Glomerular visceral epithelial cell (primary cell): Measurements from ENCODE around the gene PSMB1.
A peak's percentile ranks its signal among the peaks of the same experiment; 100 is the strongest.
"Not testable (repeated sequence)": the region's sequence is repeated elsewhere in the genome, so short reads cannot be mapped to it uniquely, and the experiment has no call there.

ENCODE experiments used
- DNase-seq: peaks from one replicate; pipeline ENCODE4 v3.0.0-alpha.2; 2016; ENCODE audit errors: extremely low spot score

The PSMB1 gene

GRCh38 chr6:170535004-170535403 is 18.1 kb downstream of the PSMB1 start:
- no peak for DNase-seq

DNA sequence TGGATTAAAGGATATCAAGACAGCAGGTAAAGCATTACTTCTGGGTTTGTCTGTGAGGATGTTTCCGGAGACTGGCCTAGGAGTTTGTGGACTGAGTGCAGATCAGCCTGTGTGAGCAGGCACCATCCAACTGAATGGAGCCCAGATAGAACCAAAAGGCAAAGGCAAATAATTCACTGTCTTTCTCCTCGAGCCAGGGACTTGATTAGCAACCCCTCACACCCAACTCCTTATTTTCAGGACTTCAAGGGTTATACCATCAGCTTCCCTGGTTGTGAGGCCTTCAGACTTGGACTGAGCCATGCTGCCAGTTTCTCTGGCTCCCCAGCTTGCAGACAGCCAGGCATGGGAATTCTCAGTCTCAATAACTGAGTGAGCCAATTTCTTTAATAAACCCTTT is 19.3 kb downstream of the PSMB1 start:
- DNase-seq, result no peak

DNA sequence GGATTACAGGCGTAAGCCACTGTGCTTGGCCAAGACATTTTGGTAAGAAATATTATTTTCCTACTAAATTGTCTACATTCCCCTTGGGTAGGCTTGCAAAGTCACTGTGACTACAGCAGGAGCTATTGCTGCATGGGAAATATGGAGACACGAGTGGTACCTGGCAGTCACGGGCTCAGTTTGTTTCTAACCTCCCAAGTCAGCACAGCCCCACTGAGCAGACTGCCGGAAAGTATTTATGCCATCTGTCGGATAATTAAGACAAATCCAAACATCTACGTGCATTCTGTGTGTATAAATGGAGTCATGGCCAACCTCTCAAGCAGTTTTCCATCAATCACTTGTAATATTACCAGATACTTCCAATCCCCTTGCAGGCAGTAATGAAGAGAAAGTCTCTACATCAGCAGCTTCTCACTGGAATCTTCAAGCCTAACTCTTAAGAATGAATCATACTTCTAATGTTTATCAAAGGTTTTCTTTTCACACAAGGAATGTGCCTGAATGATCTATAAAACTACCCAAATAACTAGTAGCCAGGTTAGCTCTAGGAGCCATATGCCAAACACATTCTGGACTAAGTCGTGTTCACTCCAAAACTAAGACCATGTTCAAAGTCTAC is 20.1 kb downstream of the PSMB1 start:
- no peak for DNase-seq

- peak; percentile 73 for DNase-seq
These were observed 23.2 kb downstream of the PSMB1 start for GRCh38 chr6:170529839-170530469.

GRCh38 chr6:170527995-170528394 is 25.1 kb downstream of the PSMB1 start:
- not testable (repeated sequence) for DNase-seq

DNA sequence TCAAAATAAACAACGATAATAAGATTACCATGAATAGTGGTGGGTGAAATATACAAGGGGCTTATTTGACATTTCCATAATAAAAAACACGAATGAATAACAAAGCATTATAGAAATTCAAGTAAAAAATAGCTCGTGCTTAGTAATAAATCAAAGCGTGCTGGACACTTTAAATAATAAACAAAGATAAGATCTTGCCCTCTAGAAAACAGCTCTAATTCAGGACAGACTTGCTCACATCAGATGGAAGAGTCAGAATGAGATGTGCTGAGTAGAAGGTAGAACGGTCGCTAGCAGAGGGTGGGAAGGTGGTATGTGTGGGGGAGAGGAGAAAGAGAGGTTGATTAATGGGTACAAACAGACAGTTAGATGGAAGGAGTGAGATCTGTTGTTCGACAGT is 27.3 kb downstream of the PSMB1 start:
- DNase-seq, result no peak

GRCh38 chr6:170524172-170524502 is 29.0 kb downstream of the PSMB1 start:
- no peak for DNase-seq

DNA sequence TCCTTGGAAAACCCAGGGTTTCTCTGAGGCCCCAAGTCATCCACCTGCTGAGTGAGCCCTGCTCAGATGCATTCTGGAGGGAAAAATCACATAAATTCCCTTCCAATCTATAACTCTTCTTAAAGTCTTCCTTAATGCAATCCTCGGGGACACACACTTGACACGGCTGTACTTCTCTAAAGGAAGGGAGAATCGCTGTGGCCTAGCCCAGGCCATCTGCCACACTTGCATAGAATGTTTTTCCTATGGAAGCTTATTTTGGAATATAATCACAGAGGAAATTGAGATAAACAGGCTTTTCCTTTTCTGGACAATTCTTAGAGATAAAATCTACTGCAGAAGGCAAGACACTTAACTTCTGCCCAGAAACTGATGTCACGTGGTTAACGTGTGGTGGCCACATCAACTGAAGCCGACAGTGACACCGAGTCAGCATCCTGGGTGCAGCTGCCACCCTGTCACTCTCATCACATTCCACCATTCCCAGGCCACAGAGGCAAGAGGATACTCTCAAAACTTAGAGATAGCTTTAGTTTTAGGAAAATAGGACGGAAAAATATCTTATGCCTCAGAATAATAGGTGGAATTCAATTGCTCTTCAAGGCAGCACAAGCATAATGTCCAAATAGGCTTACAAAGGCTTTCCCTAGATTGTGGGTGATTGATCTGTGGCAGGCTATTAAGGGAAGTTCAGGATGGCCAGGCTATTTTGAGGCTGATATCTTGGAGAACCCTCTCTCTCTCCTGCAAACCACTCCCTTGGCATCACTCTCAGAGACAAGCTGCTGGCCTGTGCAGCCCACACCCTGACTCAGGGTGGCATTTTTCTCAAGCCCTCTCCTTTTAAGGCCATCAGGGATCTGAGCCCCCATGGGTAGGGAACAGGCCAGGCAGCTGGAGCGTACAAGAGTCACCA is 29.6 kb downstream of the PSMB1 start:
- no peak for DNase-seq

GRCh38 chr6:170522565-170523183 is 30.4 kb downstream of the PSMB1 start:
- peak; percentile 10 for DNase-seq

GRCh38 chr6:170516783-170517616 is 36.1 kb downstream of the PSMB1 start:
- peak; percentile 66 for DNase-seq

GRCh38 chr6:170514908-170515307 is 38.2 kb downstream of the PSMB1 start:
- no peak for DNase-seq

GRCh38 chr6:170512249-170512648 is 40.9 kb downstream of the PSMB1 start:
- DNase-seq, result no peak

GRCh38 chr6:170510631-170511030 is 42.5 kb downstream of the PSMB1 start:
- DNase-seq, result no peak

DNA sequence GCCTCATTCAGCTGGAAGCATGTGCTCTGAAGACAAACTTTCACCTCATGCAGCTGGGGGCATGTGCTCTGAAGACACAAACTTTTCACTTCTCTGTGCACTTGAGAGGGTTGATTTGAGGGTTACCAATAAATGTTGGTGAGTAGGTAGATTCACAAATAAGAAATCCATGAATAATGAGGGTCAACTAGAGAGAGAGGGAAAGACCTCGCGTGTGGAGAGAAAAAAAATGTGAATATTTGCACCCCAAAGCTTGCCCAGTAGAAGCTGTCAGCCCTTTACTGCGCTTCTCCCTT is 43.4 kb downstream of the PSMB1 start:
- DNase-seq, result no peak

- DNase-seq, result not testable (repeated sequence)
These were observed 44.0 kb downstream of the PSMB1 start for GRCh38 chr6:170508892-170509722.

DNA sequence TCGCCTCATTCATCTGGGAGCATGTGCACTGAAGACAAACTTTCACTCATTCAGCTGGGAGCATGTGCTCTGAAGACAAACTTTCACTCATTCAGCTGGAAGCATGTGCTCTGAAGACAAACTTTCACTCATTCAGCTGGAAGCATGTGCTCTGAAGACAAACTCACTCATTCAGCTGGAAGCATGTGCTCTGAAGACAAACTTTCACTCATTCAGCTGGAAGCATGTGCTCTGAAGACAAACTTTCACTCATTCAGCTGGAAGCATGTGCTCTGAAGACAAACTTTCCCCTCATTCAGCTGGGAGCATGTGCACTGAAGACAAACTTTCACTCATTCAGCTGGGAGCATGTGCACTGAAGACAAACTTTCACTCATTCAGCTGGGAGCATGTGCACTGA is 44.8 kb downstream of the PSMB1 start:
- not testable (repeated sequence) for DNase-seq

DNA sequence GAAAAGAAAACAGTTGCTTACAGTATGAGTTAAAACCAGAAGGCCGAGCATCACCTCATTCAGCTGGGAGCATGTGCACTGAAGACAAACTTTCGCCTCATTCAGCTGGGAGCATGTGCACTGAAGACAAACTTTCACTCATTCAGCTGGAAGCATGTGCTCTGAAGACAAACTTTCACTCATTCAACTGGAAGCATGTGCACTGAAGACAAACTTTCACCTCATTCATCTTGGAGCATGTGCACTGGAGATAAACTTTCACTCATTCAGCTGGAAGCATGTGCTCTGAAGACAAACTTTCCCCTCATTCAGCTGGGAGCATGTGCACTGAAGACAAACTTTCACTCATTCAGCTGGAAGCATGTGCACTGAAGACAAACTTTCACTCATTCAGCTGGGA is 45.4 kb downstream of the PSMB1 start:
- DNase-seq, result not testable (repeated sequence)

DNA sequence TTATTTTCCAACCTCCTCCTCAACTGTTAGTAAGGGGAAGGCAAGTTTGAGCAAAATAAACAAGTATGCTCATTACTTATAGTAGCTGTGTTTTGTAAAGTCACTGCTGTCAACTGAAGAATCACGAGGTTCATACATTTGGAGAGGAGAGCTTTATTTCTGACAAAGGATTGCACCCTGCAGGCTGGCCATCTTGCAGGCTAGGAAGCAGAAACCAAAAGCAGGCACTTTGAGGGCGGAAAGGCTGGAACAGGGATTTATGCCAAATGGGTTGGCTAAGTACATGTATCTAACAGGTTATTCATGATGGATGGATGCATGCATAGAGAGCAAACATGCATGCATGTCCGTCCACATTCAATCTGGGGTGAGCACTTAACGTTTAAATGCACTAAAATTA is 46.7 kb downstream of the PSMB1 start:
- DNase-seq, result no peak

DNA sequence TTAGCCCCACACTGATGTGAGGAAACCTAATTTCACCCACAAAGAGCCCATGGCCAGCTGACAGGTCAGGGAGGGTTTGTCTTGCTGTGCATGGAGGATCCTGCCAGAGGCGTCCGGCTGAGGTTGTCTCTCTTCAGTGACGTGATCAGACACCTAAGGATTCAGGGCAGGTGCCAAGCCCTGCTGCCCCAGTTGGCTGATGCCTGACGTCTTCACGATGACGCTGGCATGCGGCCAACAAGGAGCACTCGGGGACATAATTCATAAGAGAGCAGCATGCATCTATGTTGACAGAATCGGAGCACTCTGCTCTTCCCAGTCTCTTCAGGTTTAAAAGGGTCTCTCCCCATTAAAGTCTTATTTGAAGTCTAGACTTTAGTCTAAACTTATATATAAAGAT is 47.8 kb downstream of the PSMB1 start:
- no peak for DNase-seq

DNA sequence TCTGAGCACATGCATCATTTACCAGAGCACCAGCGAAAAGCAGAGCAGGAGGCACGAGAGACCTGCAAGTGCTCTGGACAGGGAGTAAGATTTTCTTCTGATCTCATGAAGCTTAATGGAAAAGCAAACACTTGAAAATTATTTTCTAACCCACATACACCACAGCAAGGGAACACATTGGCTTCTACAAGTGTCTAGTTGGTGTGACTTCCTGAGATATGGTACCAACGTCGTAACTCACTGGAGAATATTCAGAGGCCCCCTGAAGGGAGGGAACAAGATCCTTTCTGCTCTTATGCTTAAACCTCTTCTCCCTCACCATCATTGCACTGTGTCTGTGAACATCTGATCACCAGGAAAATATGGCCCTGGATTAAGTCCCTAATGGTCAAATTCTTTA is 48.6 kb downstream of the PSMB1 start:
- no peak for DNase-seq

DNA sequence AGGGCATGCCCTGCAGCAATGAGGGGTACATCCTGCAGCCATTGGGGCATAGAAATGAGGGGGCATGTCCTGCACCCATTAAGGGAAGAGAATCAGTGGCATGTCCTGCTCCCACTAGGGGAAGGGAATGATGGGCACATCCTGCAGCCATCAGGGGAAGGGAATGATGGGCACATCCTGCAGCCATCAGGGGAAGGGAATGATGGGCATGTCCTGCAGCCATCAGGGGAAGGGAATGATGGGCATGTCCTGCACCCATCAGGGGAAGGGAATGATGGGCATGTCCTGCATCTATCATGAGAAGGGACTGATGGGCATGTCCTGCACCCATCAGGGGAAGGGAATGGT is 49.7 kb downstream of the PSMB1 start:
- no peak for DNase-seq
